Large intestine (tissue), 3 donors: ENCODE results near the gene ANKMY1. TPM values are rescaled to one million over a fixed set of nuclear protein-coding genes. Genes with fewer than 3 reads are reported as not detected.
"Not testable (repeated sequence)": the region's sequence is repeated elsewhere in the genome, so short reads cannot be mapped to it uniquely, and the experiment has no call there.

Source experiments
- DNase-seq, 2 donors: peaks; one replicate each; pipeline versions ENCODE4 v3.0.0 to v3.0.0-alpha.2; 2013
- H3K27ac ChIP-seq: one replicate; pipeline ENCODE4 v1.5.1; 2013; ENCODE audit warnings: low read length
- H3K27me3 ChIP-seq: 2 replicates; pipeline ENCODE4 v1.6.1; 2013; ENCODE audit warnings: low read length; ENCODE audit not compliant: control insufficient read depth, insufficient read depth
- H3K36me3 ChIP-seq: 2 replicates; pipeline ENCODE4 v1.6.1; 2013; ENCODE audit warnings: low read length; ENCODE audit not compliant: control insufficient read depth, insufficient read depth
- H3K4me1 ChIP-seq: one replicate; pipeline ENCODE4 v1.6.1; 2013; ENCODE audit warnings: low read length; ENCODE audit not compliant: control insufficient read depth, insufficient read depth
- H3K4me3 ChIP-seq: one replicate; pipeline ENCODE4 v1.5.1; 2013; ENCODE audit warnings: low read length
- H3K9me3 ChIP-seq: one replicate; pipeline ENCODE4 v1.6.1; 2013; ENCODE audit warnings: mild to moderate bottlenecking, low read depth, low read length, moderate library complexity; ENCODE audit not compliant: control insufficient read depth
- WGBS: methylation state at CpG from one replicate; pipeline ENCODE4 v1.1.5; 2013; ENCODE audit warnings: low lambda C conversion rate; ENCODE audit not compliant: insufficient coverage; 5-methylcytosine and 5-hydroxymethylcytosine counted together
- polyA plus RNA-seq: library from polyadenylated mRNA; unstranded; fragments of 120-200 nt; gene quantifications from one replicate; pipeline ENCODE4 v1.2.1, GENCODE V29; 2013

ANKMY1 gene
- polyA plus RNA-seq, 1 donor = 14.0 TPM

DNA sequence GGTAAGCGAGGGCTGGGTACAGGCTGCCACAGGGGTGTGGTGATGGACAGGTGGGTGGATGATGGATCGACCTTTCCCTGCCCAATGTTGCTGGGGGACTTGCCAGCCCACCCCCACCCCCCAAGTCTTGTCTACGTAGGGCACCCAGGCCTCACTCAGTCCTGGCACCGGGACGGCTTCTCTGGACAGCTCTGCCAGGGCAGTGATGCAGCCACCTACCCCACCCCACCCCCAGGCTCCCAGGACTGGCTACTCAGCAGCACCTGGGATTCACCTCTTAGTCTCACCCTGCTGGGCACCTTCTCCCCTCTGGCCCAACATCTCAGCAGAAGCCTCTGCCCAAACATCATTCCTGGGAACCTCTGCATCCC lies 55.7 kb downstream of the ANKMY1 start:
- Histone ChIP-seq H3K9me3 (no peaks in the 10 kb centered on the region), H3K27ac (no peak overlapping the region), H3K4me3 (no peak overlapping the region), H3K4me1 (no peaks in the 10 kb centered on the region), H3K27me3 (no peaks in the 10 kb centered on the region), H3K36me3 (peaks cover 8% of the 10 kb centered on the region)
- no CpG with 5 or more reads among the region's 5 CpGs for WGBS
- DNase-seq = no peak

GRCh38 chr2:240501531-240501991 lies 56.2 kb downstream of the ANKMY1 start:
- Histone ChIP-seq H3K27me3 (no peaks in the 10 kb centered on the region), H3K36me3 (peaks cover 9% of the 10 kb centered on the region), H3K4me1 (no peaks in the 10 kb centered on the region), H3K4me3 (no peak overlapping the region), H3K27ac (no peak overlapping the region), H3K9me3 (no peaks in the 10 kb centered on the region)
- no CpG with 5 or more reads among the region's 13 CpGs for WGBS
- DNase-seq = no peak

DNA sequence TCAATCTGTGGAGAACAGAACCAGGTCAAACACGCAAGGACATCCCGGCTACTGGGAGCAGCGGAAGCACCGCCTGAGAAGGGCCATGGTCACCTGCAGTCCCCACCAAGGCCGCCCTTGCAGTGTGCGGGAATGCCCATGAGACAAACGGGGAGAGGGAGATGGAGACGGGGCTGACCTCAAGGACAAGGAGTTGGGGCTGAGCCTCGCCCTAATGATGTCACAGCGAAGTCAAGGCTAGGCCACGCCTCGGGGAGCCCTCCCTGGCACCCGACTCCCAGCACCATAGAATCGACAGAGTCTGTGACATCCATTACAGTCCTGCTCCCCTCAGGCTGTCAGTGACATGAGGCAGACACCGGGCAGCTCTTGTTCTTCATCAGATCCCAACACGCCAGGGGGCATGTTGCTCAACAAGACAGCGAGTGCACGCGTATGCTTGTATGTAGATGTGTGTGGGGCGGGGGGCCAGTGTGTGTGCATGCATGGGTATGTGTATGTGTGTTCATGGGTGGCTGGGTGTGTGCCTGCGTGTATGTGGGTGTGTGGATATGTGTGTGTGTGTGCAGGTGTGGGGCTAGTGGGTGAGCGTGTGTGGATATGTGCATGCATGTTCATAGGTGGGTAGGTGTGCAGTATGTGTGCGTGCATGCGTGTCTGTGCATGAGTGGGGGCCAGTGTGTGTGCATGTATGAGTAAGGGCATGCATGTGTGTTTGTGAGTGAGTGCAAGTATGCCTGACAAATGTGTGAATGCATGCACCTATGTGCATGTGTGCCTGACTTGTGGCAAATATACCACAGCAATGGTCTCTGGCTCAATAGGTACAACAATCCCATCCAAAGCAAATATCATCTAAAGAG lies 57.0 kb downstream of the ANKMY1 start:
- DNase-seq = no peak
- peaks cover 10% of the 10 kb centered on the region for H3K36me3 ChIP-seq

GRCh38 chr2:240499309-240500301 lies 58.2 kb downstream of the ANKMY1 start:
- no peaks in the 10 kb centered on the region for H3K4me1 ChIP-seq
- no peaks in the 10 kb centered on the region for H3K9me3 ChIP-seq
- no peak overlapping the region for H3K4me3 ChIP-seq
- H3K27me3 ChIP-seq = no peaks in the 10 kb centered on the region
- H3K27ac ChIP-seq = no peak overlapping the region
- H3K36me3 ChIP-seq = peaks cover 10% of the 10 kb centered on the region
- WGBS = no CpG with 5 or more reads among the region's 32 CpGs
- DNase-seq = no peak

More for the DNA sequence above, 57.0 kb downstream of the ANKMY1 start:
- Histone ChIP-seq H3K27ac (no peak overlapping the region), H3K9me3 (no peaks in the 10 kb centered on the region), H3K27me3 (no peaks in the 10 kb centered on the region), H3K4me1 (no peaks in the 10 kb centered on the region), H3K4me3 (no peak overlapping the region)
- WGBS = no CpG with 5 or more reads among the region's 24 CpGs

- DNase-seq = no peak
- no CpG with 5 or more reads among the region's 9 CpGs for WGBS
Measured at GRCh38 chr2:240498958-240499260, 58.9 kb downstream of the ANKMY1 start.

DNA sequence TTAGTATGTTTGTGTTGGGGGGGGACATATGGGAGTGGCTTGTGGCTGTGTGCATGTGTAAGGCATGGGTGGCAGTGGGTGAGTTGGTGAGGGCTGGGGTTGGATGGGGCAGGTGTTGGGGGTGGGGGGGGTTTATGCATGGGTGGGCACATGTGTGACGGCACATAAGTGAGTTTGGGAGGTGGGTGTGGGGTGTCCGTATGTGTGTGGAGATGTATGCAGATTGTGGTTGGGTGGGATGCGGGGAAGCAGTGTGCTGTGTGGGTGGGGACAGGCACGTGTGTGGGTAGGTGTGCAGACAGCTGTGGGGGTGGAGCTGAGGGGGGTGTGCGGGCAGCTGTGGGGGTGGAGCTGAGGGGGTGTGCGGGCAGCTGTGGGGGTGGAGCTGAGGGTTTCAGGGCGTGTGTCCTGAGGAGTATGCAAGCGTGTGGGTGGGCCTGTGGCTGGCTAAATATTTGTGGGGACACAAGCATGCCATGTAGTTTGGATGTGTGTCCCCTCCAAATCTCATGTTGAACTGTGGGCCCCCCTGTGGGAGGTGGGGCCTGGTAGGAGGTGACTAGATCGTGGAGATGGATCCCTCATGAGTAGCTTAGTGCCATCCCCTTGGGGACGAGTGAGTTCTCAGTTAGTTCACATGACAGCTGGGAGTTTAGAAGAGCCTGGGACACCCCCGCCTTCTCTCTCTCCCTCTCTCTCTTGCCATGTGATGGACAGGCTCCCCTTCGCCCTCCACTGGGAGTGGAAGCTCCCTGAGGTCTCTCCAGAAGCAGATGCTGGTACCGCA lies 59.4 kb downstream of the ANKMY1 start:
- Histone ChIP-seq H3K9me3 (peaks cover 9% of the 10 kb centered on the region), H3K27me3 (no peaks in the 10 kb centered on the region), H3K27ac (no peak overlapping the region), H3K4me3 (no peak overlapping the region), H3K36me3 (peaks cover 10% of the 10 kb centered on the region), H3K4me1 (no peaks in the 10 kb centered on the region)
- WGBS = no CpG with 5 or more reads among the region's 13 CpGs
- no peak for DNase-seq

More at GRCh38 chr2:240498958-240499260, 58.9 kb downstream of the ANKMY1 start:
- no peaks in the 10 kb centered on the region for H3K27me3 ChIP-seq
- no peak overlapping the region for H3K27ac ChIP-seq
- H3K4me3 ChIP-seq = no peak overlapping the region
- peaks cover 10% of the 10 kb centered on the region for H3K36me3 ChIP-seq
- no peaks in the 10 kb centered on the region for H3K4me1 ChIP-seq
- peaks cover 4% of the 10 kb centered on the region for H3K9me3 ChIP-seq

DNA sequence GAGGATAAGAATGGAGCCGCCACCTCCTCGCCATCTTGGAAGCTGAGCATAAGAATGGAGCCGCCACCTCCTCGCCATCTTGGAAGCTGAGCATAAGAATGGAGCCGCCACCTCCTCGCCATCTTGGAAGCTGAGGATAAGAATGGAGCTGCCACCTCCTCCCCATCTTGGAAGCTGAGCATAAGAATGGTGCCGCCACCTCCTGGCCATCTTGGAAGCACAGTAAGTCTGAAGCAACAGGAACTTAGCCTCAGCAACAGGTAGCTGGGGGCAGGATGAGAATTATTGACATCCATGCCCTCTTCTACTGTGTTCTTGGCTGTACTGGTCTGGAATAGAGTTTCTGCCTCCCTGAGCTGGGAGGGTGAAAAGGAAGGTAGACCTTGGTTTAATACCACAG lies 60.7 kb downstream of the ANKMY1 start:
- whole genome bisulfite sequencing = no CpG with 5 or more reads among the region's 7 CpGs
- DNase-seq, H3K27me3 ChIP-seq, H3K4me3 ChIP-seq, H3K27ac ChIP-seq, H3K4me1 ChIP-seq: not testable (repeated sequence)
- Histone ChIP-seq H3K9me3 (peaks cover 16% of the 10 kb centered on the region), H3K36me3 (peaks cover 10% of the 10 kb centered on the region)

DNA sequence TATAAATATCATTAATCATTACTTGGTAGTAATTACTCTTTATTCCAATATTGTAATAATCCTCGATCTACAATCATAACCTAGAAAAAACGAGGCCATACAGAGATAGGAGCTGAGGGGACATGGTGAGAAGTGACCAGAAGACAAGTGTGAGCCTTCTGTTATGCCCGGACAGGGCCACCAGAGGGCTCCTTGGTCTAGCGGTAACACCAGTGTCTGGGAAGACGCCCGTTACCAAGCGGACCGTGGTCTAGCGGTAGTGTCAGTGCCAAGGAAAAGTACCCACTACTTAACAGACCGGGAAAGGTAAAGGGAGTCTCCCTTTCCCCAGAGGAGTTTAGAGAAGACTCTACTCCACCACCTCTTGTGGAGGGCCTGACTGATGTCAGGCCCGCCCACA lies 62.8 kb downstream of the ANKMY1 start:
- no CpG with 5 or more reads among the region's 11 CpGs for WGBS
- not testable (repeated sequence) for H3K4me1 ChIP-seq, DNase-seq, H3K4me3 ChIP-seq, H3K27ac ChIP-seq, H3K36me3 ChIP-seq, H3K27me3 ChIP-seq
- peaks cover 21% of the 10 kb centered on the region for H3K9me3 ChIP-seq

DNA sequence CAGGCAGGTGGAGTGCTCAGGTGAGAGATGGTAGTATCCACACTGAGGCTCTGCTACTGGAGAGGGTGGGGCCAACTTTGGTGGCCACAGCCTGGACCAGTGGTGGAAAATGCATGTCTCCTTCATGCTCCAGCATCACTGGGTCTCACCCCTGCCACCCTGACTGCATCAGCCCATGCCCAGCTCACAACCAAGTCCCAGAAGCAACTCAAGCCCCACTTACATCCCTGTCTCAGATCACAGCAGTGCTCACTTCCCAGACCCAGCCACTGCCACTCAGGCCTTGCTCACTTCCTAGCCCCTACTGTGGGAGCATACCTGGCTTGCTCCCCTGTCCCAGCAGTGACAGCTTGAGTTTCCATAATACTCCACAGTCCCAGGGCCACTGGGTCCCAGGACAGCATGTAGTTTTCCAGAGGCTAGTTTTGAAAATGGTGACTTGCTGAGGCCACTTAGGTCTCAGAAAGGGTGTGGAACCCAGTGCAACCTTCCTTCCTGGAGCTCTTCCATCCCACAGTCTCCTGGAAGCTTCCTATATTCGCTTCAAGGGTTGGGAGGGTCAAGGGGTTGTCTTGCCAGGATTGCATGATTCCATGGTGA lies 63.5 kb downstream of the ANKMY1 start:
- peaks cover 21% of the 10 kb centered on the region for H3K9me3 ChIP-seq
- no CpG with 5 or more reads among the region's 1 CpG for WGBS
- H3K4me3 ChIP-seq = no peak overlapping the region
- H3K27me3 ChIP-seq = no peaks in the 10 kb centered on the region
- no peaks in the 10 kb centered on the region for H3K4me1 ChIP-seq
- H3K36me3 ChIP-seq = peaks cover 5% of the 10 kb centered on the region
- no peak for DNase-seq
- H3K27ac ChIP-seq = no peak overlapping the region
